TTC549 (cell line): ENCODE data around the gene ENPEP.

Source experiments
- FAIRE-seq: peaks from 2 replicates; lab custom pipeline; 2012; peaks lifted over from hg19 to GRCh38; lab: Jason Lieb, UNC

The ENPEP gene

DNA sequence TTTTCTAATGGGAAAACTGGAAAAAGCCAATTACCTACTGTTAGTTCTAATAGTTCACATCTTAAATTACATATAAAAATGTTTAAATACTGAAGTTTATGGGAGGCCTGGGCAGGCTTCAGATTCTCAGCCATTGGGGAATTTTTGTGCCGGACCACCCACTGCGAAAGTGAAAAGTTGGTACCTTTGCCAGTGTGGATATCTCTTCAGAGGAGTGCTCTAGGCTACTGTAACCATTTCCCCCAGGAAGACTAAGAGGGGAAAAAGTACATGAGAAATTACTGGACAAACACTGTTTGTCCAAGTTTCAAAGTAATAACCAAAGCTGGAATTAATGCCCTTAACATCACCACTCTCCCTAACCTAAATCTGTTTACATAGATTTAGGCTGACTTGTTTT lies 126.1 kb downstream of the ENPEP start:
- no peak for FAIRE-seq

DNA sequence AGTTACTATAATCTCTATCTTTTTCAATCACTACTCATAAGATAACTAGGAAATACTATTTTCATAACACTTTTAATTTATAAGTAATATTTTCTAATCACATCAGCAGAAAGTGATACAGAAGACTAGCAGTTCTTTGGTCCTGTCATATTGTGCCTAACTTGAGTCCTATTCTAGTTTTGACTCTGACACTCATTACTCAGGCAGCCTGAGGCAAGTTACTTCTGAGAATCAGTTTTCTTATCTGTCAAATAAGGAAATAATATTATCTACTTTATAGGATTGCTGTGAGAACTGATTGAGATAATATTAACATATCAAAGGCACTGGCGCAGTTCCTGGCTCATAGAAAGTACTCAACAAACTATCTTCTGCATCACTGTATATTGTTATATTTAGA lies 129.1 kb downstream of the ENPEP start:
- FAIRE-seq, result no peak

DNA sequence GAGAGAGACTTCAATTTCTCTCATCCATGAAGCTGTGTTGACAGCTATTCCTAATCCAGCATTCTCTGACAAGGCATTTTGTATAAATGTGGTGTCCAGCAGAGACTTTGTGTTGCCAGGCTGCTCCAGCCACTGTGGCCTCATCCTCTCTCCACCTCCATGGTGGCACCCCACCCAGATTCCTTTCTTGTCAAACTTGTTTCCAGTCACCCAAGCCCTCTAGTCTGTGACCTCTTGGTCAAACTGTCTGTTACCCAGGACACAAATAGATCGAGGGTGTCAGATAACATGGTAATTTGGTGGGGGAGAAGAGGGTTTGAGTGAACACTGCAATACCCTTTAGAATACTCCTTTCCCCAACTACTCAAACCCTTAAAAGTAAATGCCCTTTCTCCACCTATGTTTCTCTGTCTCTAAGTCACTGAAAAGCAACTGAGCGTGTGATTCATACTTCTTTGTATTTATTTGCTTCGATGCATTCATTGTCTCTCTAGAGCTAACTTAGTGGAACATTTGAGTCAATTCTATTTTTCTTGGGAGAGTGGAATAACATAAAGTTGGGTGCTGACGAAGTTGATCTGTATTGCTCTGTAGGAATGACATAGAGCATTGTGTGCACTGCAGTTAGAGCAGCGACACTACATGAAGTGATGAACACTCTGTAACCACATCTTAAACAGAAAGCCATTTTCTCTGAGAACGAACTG lies 133.2 kb downstream of the ENPEP start:
- FAIRE-seq, result no peak

DNA sequence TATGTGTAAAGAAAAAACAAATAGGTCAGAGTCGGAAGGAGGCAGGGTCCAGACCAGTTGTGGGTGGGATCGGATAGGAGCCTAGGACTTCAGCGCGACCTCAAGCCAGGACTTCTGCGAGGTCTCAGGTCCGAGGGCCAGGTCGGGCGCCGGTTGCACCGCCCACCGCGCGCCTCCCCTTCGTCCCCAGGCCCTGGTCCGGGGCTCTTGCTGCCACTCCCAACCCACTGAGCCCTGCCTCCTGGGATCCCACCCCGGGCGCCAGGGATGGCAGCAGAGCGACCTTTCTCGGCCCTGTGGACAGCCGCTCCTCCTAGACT lies 134.6 kb downstream of the ENPEP start:
- no peak for FAIRE-seq

DNA sequence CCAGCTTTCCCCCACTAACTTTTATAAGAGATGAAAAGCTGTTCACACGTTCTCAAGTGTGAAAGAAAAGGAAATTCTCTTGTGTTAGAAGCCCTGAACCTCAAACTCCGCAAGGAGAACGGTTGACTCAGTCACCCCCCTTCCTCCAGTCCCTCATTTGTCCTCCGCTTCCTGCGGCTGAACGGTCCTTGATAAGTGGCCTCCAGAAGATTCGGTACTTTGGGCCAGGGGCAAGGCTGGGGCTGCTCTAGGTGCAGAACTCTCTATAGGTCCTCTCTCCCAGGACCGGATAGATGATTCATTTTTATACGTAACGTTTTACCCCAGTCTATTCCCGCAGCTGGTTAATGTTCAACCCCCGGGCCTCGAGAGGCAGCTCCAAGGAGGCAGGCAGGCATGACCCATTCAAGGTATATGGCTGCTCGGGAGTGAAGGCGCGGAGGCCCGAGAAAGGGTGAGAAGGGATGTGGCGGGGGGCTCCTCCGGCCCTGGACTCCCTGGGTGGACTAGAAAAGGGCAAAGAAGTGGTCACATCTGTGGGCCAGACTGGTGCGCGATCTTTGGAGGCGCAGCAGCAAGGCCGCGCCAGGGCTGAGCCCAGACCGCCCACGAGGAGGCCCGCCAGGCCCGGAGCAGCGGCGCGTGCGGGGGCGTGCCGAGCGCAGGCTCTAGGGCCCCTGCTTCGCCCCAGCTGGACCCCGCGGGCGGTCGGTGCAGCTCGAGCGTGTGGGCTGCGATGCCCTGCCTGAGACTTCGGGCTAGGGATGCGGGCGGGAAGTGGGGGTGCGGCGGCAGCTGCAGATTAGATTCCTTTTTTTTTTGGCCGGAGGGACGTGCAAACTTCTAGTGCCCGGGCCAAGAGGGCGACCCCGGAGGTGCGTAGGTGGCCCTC lies 135.2 kb downstream of the ENPEP start:
- FAIRE-seq, result no peak

DNA sequence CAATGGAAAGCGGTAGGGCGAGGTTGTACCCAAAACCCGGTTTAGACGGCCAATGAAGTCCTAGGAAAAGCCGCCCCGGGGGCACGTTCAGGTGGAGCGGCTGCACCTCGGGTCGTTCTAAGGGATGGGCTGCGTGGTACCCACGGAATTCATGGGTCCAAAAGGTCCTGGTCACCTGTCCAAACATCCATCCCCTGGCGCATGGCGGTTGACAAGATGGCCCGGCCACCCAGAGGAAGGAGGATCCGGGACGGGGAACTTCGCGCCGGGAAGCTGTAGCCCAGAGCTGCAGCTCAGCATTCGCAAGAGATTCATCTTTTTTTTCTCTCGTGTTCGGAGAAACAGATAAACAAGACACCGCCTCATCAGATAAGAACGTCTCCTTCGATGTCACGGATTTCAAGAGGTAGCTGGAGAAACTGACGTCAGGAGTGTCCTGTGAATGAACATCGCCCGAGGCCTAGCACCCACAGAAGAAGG lies 136.1 kb downstream of the ENPEP start:
- no peak for FAIRE-seq

DNA sequence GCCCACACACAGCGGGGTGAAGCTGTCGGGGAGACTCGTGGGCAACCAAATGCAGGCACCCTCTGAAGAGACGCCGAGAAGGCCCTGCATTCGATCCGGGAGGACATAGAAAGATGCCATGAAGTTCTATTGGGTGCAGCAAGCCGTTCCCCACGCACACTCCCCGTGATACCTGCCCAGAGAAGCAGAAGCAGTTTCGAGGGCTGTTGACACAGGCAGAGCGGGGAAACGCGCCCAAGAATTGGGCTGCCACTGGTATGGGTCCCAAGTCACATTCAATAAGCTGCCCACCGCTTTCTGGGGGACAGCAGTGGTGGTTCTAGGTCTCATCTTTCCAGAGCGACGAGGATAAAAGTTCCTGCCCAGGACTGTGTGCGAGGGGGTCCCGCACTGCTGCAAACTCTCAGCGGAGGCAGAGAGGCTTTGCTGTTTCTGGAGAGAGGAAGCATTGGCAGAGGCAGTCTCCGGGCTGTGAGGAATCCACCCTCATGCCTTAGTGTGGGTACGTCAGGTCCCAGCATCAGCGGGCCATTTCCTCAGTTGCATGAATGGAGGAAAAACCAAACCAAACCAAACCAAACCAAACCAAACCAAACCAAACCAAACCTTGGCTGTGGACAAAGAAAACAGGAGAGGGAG lies 136.8 kb downstream of the ENPEP start:
- no peak for FAIRE-seq

DNA sequence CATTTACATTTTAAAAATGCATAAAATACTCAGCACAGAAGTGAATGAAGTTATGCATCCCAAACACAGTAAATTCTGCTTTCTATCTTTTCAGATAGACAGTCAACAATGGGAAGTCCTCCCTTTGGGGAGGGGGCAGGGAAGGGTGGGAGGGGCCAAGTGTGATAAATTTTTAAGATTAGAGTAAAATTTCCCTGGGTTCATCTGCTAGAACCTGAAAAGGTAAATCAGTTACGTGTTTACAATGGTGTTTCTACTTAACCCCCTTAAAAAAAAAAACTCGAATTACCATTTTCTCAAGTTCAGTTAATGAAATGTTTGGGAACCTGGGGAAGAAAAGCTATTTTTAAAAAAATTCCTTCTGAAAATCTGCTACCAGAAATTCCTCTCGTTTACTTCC lies 137.8 kb downstream of the ENPEP start:
- FAIRE-seq, result no peak

DNA sequence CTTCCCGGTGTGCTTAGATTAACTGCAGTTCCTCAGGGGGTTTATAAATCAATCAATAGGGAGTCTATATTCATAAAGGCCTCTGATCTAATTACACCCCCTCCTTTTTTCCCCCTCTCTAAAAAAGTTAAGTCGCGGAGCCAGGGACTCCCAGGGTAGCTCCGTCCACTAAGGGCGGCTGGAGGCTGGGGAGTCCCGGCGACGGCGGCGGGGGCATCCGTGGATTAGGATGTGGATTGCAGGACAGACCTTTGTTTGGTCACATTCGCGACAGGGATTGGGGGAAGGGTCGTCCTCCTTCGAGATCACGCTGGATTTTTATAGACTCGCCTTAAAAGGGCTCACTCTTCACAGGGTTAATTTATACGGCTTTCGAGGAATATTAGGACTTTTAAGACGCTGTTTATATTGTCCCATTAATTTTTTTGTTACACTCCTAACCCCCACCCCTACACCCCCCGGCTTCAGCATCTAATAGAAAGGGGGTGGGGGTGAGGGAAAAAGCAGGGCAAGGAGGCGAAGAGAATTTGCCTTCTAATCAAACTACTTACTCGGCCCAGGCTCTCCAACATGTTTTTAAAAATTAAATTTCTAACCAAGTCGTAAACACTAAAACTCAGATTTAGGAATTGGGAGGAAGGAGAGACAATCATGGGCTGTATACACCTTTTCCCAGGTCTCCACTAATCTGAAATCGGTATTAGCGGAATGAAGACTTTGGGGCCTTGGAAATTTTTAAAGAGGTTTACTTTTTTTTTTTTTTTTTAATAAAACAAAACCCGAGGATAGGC lies 138.4 kb downstream of the ENPEP start:
- FAIRE-seq, result no peak
